Uterus (tissue), 2 donors: Measurements from ENCODE around the gene HEY2.

ENCODE experiments used
- CTCF ChIP-seq, 4 experiments: fragments of 200-600 bp in 2 of 4; fragments of 450-650 bp in 2 of 4; sonication (generic) in 2 of 4; IDR thresholded peaks; one replicate each; pipeline ENCODE4 v1.5.1; 2016 to 2019; ENCODE audit warnings: antibody characterized with exemption in 4 of 4, mild to moderate bottlenecking in 2 of 4, moderate library complexity in 1 of 4
- POLR2A ChIP-seq, 2 donors: fragments of 450-650 bp; IDR thresholded peaks; one replicate each; pipeline ENCODE4 v1.6.1; 2016; ENCODE audit warnings: antibody characterized with exemption in 2 of 2, mild to moderate bottlenecking in 1 of 2, moderate library complexity in 1 of 2

GRCh38 chr6:125741336-125741735 lies 8.1 kb upstream of the HEY2 start:
- TF ChIP-seq CTCF (IDR thresholded peaks at IDR 0.05), result no peak
- no peak for TF ChIP-seq POLR2A (IDR thresholded peaks at IDR 0.05)
